Measurements from ENCODE around the gene CA5B.
"Not testable (repeated sequence)": the region's sequence is repeated elsewhere in the genome, so short reads cannot be mapped to it uniquely, and the experiment has no call there.

Gene CA5B

DNA sequence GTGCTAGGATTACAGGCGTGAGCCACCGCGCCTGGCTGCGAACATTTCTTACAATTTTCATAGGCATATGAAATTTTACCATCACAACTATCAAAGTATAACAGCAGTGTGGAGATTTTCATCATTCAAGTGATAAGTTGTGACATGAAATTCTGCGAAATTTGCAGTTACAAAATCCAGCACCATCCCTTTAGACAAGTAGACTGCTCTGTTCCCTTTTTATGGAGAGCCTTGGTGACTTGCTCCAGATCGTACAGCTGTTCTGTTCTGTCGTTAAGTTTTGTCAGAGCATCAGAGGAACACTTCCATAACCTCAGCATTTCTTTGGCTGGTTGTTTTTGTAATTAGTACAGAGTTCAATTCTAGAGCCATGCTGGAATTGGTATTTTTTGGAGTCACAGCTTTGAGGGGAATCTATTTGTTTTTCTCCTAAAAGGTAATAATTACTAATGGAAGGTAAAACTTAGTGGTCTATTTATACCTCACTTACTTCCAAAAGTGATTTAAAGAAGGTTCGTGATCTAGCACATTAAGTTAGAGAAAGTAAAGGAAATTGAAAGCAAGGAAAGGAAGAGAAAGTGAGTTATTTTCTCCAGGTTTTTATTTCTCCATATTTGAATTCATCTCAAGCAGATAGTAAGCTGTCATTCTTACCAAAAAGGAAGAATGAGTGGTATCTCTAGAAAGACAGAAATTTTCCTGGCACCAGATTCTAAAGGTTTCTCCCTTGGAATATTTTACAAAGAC is 74.3 kb downstream of the CA5B start:
- DNase-seq (ENCODE audit: low read depth in 1 of 2, low spot score in 1 of 2) = no peak

DNA sequence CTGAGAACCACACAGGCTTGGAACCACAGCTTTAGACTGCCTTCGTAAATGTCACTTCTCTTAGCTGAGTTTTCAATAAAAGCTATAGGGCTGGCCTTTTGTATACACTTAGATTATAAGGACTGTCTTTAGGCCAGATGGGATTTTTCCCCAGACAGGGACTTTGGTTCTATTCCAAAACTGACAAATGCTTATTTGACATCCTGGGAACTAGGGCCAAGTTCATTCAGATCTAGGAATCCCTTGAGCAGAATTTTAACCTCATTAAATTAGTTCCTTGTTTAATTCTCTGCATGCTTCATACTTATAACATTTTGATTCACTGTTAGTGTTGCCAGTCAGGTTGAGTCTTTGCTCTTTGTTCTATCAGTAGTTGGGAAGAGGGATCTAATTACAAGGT is 75.3 kb downstream of the CA5B start:
- DNase-seq (ENCODE audit: low read depth in 1 of 2, low spot score in 1 of 2) = no peak

DNA sequence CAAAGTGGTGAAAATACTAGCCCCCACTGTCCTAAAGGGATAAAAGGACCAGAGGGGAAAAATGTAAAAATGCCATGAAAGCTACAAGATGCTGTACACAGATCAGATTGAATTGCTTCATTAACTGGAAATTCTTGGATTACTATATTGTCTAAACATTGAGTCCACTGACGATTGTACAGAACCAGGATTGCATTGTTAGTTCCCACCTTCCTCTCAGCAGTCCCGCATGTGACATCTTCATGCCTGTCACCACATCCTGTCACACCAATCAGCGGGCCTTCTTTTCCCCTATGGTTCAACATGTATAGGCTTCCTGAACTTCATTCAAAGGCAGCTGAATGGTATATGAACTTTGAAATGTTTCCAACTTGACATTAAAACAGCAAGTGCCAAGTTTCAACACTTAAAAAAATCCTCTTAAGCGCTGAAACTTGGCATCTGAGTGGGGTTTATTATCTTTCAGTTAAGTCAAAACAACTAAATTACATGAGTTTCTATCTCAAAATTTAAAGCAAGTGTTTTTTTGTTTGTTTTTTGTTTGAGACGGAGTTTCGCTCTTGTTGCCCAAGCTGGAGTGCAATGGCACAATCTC is 76.8 kb downstream of the CA5B start:
- no peak for DNase-seq (ENCODE audit: low read depth in 1 of 2, low spot score in 1 of 2)

DNA sequence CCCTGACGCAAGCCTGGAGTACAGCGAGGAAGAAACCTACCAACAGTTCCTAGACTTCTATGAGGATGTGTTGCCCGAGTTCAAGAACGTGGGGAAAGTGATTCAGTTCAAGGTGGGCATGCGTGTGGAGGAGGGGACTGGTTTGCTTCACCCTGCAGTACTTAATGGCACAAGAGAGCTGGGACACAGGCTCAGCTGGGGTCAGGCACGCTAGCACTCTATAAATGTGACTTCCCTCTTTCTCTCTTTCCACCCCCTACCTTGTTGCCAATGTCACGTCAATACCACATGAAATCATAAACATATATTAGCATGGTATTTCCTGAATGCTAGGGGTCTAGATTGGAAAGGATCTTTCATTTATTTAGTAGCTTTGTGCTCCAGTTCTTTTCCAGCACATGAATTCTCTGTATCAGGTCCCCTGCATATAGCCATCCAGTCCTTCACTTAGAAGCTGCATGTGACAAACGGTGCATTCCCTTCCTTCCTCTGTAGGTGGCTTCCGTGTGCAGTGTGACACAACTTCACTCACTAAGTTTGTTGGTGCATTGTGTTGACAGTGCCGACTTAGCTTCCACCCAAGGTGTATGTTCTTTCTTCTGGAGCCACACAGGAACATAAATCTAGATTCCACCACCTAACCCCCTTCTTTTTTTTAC is 77.8 kb downstream of the CA5B start:
- DNase-seq (ENCODE audit: low read depth in 1 of 2, low spot score in 1 of 2) = no peak

DNA sequence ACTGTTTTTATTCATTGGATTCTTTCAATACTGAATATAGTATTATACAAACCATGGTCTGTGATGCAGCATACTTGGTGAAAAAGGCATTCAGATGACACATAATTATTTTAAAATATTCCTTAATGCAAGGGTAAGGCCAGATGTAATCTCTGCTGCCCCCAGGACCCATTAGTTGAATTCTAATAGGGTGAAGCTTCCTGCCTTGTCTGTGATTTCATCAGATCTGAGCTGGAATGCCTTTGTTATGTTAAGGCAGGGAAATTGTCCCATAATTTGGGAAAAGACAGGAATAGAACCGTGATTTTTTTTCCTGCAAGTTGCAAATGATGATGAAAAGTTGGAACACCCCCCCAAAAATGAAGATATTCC is 78.4 kb downstream of the CA5B start:
- no peak for DNase-seq (ENCODE audit: low read depth in 1 of 2, low spot score in 1 of 2)

GRCh38 chrX:15816886-15817285 is 78.8 kb downstream of the CA5B start:
- DNase-seq (ENCODE audit: low read depth in 1 of 2, low spot score in 1 of 2) = no peak

DNA sequence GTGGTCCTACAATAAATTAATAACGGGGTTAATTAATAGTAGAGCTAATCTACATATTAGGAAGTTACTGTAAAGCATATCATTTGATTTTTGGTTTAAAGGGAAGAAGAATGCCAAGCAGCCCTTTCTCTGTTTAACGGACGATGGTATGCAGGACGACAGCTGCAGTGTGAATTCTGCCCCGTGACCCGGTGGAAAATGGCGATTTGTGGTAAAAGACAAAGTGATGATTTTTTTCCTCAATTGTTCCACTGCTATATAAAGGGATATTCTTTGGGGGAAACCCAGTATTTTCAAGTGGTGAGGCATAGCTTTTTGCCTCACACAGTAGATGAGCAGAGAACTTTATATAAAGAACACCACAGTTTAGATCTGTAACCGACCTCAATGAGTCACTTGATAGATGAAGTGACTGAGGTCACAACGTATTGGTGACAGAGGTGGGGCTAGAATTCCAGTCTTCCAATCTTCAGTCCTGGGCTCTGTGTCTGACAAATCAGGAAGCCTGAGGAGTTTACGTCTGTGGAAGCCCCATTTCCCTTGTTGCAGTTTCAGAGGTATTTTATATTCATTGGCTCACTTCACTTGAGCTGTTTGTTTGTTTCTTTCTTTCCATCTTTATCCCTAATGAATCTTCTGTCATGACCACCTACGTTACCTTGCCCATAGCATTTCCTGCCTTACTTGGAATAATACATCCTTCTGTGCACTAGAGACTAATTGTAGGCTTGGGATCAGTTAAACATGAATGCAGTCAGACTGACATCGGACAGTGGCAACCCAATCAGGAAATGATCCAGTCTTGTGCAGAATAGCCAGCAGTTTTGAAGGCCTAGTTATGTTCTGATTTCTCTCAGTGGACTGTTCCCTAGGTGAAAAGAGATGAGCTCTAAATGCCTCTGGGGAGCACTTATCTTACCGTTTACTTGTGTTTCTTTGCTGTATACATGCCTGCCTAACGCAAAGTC is 82.3 kb downstream of the CA5B start:
- DNase-seq (ENCODE audit: low read depth in 1 of 2, low spot score in 1 of 2) = no peak

GRCh38 chrX:15822922-15823321 is 84.9 kb downstream of the CA5B start:
- no peak for DNase-seq (ENCODE audit: low read depth in 1 of 2, low spot score in 1 of 2)

- DNase-seq (ENCODE audit: low read depth in 1 of 2, low spot score in 1 of 2) = no peak
Measured at GRCh38 chrX:15825936-15826335, 87.9 kb downstream of the CA5B start.

DNA sequence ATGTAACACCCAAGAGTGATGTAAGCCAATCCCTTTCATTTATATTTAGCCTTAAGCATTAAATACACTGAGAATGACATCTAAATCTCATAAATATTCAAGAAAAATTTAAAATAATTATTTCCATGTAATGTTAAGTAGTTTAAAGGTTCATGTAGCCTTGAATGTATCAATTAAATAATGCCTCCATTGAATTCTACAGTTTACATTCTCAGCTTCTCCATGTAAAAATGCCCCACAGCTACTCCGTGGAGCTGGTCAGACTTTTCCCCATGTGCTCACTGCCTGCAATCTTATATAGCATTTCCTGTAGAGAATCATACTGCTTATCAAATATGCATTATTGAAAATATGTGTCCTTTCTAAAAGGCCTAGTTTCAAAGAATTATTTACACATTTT is 91.1 kb downstream of the CA5B start:
- DNase-seq (ENCODE audit: low read depth in 1 of 2, low spot score in 1 of 2) = no peak

DNA sequence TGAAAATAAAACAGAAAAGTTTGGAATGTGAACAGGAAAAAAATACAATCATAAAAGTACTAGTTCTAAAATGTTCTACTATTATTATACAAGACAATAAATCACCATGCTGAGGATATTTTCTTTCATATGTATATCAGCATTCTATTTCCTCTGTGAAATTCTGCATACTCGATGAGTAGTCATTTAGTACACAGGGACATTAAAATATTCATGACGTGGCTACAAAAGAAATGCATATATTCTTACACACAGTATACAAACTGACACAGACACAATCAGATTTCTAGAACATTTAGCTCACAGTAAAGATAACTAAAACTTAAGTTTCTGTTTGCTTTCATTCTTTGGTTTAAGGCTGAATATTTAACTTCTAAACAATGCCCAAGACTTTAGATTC is 93.3 kb downstream of the CA5B start:
- not testable (repeated sequence) for DNase-seq (ENCODE audit: low read depth in 1 of 2, low spot score in 1 of 2)

DNA sequence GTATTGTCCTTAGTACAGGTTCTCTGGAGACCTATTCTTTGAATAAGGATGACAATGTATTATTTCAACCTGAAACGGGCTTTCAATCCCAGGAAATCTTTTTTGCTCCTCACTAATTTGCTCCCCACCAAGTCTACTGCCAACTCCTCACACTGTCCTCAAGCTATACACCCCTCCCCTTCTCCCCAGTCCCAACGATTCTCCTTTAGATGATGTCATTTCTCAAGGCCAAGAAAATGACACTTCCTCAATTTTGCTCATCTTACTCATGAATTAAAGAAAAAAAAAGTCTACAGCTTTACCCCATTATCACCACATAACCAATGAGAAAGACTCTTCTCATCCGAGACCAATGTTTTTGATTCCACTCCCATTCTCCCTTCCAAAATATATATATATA is 96.0 kb downstream of the CA5B start:
- DNase-seq (ENCODE audit: low read depth in 1 of 2, low spot score in 1 of 2) = no peak

- DNase-seq (ENCODE audit: low read depth in 1 of 2, low spot score in 1 of 2) = no peak
Measured at GRCh38 chrX:15834827-15835595, 96.9 kb downstream of the CA5B start.
